ENCODE measurements around the gene ROR2. TPM values are rescaled to one million over a fixed set of nuclear protein-coding genes. Genes with fewer than 3 reads are reported as not detected.
A peak's percentile ranks its signal among the peaks of the same experiment; 100 is the strongest.

The ROR2 gene
- total and polyA plus RNA-seq, 2 donors, result 4.5 to 7.1 TPM

DNA sequence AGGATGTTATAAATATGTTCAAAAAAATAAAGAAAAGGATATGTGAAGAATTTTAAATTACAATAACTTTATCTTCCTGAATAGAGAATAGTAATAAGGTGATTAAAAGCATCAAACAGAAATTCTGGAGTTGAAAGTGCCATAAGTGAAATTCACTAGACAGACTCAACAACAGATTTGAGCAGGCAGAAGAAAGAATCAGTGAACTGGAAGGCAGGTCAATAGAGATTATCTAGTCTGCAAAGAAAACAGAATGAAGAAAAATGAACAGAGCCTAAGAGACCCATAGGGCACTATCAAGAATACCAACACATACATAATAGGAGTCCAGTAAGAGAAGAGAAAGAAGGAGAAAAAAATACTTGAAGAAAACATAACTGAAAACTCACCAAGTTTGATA, 162.1 kb downstream of the ROR2 start:
- Histone ChIP-seq H3K36me3 (ENCODE audit: control insufficient read depth in 2 of 2, insufficient read depth in 2 of 2, low read length in 1 of 2) (no peaks in the 10 kb centered on the region), H3K4me3 (ENCODE audit: low read length in 2 of 2) (no peak overlapping the region), H3K27ac (ENCODE audit: low read depth in 1 of 2, low read length in 1 of 2) (no peak overlapping the region), H3K9me3 (ENCODE audit: control insufficient read depth in 2 of 2, insufficient read depth in 1 of 2, low read length in 1 of 2) (peaks cover 0 to 15% of the 10 kb centered on the region in 2 donors), H3K27me3 (ENCODE audit: control insufficient read depth in 2 of 2, insufficient read depth in 1 of 2, low read length in 1 of 2) (peaks cover 0 to 8% of the 10 kb centered on the region in 2 donors), H3K4me1 (ENCODE audit: control insufficient read depth in 2 of 2, insufficient read depth in 2 of 2, low read length in 2 of 2) (no peaks in the 10 kb centered on the region)
- no peak for DNase-seq (ENCODE audit: low read depth in 6 of 9, low spot score in 9 of 9)

DNA sequence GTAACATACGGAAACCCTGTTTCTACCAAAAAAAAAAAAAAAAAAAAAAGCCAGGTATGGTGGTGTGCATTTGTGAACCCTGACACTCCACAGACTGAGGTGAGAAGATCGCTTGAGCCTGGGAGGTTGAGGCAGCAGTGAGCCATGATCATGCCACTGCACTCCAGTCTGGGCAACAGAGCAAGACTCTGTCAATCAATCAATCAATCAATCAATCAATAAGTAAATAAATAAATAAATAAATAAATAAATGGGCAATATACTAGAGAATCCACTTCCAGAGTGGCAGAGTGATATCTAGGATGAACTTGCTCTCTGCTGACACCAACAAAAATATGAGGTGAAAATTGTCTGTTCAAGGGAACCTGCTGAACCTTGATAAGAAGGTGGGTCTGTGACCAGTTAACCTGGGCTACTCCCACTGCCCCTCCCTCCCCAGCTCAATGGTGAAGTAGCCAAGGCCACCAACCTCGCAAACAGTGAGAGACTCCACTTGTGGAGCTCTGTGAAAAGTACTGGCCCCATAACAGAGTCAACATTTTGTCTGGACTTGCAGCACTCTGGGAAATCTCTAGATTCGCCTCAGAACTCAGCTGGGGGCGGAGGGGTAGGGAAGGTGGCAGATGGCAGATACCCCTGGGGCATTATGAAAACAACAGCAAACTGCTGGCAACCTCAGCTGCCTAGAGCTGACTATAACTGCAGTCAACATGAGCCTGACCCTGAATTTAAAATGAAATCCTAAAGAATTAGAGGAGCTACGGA, 163.7 kb downstream of the ROR2 start:
- Histone ChIP-seq H3K27ac (ENCODE audit: low read depth in 1 of 2, low read length in 1 of 2) (no peak overlapping the region), H3K9me3 (ENCODE audit: control insufficient read depth in 2 of 2, insufficient read depth in 1 of 2, low read length in 1 of 2) (peaks cover 0 to 21% of the 10 kb centered on the region in 2 donors), H3K4me1 (ENCODE audit: control insufficient read depth in 2 of 2, insufficient read depth in 2 of 2, low read length in 2 of 2) (no peaks in the 10 kb centered on the region), H3K27me3 (ENCODE audit: control insufficient read depth in 2 of 2, insufficient read depth in 1 of 2, low read length in 1 of 2) (peaks cover 0 to 11% of the 10 kb centered on the region in 2 donors), H3K4me3 (ENCODE audit: low read length in 2 of 2) (no peak overlapping the region), H3K36me3 (ENCODE audit: control insufficient read depth in 2 of 2, insufficient read depth in 2 of 2, low read length in 1 of 2) (no peaks in the 10 kb centered on the region)
- no peak for DNase-seq (ENCODE audit: low read depth in 6 of 9, low spot score in 9 of 9)
- 97% methylated on average over 6 of the region's 6 CpGs for whole genome bisulfite sequencing

DNA sequence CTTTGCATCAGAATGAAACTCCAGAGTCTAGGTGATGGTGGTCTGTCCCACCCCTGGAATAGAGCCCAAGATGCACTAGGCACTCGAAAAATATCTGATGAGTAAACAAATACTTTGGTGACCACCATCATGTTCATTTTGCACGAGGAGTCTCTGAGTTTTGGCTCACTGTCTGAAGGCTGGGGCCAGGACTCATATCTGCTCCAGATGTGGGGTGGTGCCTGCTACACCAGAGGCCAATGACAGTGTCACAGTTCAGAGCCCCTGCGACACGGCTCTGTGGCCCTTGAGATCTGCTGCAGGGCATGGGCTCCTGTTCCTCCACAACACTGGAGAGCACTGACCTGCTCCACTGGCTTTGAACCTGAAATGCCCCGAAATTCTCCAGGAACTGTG, 164.6 kb downstream of the ROR2 start:
- Histone ChIP-seq H3K4me3 (ENCODE audit: low read length in 2 of 2) (no peak overlapping the region), H3K27me3 (ENCODE audit: control insufficient read depth in 2 of 2, insufficient read depth in 1 of 2, low read length in 1 of 2) (peaks cover 0 to 13% of the 10 kb centered on the region in 2 donors), H3K4me1 (ENCODE audit: control insufficient read depth in 2 of 2, insufficient read depth in 2 of 2, low read length in 2 of 2) (no peaks in the 10 kb centered on the region), H3K27ac (ENCODE audit: low read depth in 1 of 2, low read length in 1 of 2) (no peak overlapping the region), H3K9me3 (ENCODE audit: control insufficient read depth in 2 of 2, insufficient read depth in 1 of 2, low read length in 1 of 2) (peaks cover 0 to 21% of the 10 kb centered on the region in 2 donors), H3K36me3 (ENCODE audit: control insufficient read depth in 2 of 2, insufficient read depth in 2 of 2, low read length in 1 of 2) (no peaks in the 10 kb centered on the region)
- no peak for DNase-seq (ENCODE audit: low read depth in 6 of 9, low spot score in 9 of 9)
- WGBS, result 89% methylated on average over 5 of the region's 5 CpGs

DNA sequence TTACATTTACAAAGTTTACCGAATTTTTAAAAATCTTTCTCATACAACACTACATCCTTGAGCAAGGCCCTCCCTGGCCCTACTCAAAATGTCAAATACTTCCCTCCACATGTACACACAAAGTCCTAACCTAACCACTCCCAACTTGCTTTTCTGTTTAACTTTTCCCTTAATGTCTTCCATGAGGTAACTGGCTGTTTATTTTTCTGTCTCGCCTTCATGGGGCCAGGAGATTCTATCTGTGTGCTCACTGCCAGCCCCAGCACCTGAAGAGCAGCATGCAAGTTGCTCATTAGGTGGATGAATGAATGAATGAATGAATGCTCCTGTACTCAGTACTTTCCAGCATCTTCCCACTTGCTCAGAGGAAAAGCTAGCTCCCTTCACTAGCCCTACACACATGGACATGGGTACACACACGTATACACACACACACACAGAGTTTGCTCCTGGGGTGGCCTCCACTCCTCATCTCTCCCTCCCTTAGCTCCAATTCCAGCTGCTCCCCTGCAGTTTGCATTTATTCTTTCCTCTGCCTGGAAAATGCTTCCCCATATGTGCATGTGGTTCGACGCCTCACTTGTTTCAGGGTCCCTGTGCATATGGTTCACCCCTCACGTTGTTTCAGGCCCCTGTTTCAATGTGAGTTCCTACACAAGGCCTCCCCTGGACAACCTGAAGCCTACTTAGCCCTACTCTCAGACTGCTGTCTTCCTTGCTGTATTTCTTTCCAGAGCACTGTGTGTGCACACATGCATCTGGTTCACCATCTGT, 165.2 kb downstream of the ROR2 start:
- Histone ChIP-seq H3K4me1 (ENCODE audit: control insufficient read depth in 2 of 2, insufficient read depth in 2 of 2, low read length in 2 of 2) (no peaks in the 10 kb centered on the region), H3K27ac (ENCODE audit: low read depth in 1 of 2, low read length in 1 of 2) (no peak overlapping the region), H3K4me3 (ENCODE audit: low read length in 2 of 2) (no peak overlapping the region), H3K27me3 (ENCODE audit: control insufficient read depth in 2 of 2, insufficient read depth in 1 of 2, low read length in 1 of 2) (peaks cover 0 to 13% of the 10 kb centered on the region in 2 donors), H3K9me3 (ENCODE audit: control insufficient read depth in 2 of 2, insufficient read depth in 1 of 2, low read length in 1 of 2) (peaks cover 0 to 21% of the 10 kb centered on the region in 2 donors), H3K36me3 (ENCODE audit: control insufficient read depth in 2 of 2, insufficient read depth in 2 of 2, low read length in 1 of 2) (no peaks in the 10 kb centered on the region)
- DNase-seq (ENCODE audit: low read depth in 6 of 9, low spot score in 9 of 9), result no peak
- 94% methylated on average over 6 of the region's 6 CpGs for WGBS

DNA sequence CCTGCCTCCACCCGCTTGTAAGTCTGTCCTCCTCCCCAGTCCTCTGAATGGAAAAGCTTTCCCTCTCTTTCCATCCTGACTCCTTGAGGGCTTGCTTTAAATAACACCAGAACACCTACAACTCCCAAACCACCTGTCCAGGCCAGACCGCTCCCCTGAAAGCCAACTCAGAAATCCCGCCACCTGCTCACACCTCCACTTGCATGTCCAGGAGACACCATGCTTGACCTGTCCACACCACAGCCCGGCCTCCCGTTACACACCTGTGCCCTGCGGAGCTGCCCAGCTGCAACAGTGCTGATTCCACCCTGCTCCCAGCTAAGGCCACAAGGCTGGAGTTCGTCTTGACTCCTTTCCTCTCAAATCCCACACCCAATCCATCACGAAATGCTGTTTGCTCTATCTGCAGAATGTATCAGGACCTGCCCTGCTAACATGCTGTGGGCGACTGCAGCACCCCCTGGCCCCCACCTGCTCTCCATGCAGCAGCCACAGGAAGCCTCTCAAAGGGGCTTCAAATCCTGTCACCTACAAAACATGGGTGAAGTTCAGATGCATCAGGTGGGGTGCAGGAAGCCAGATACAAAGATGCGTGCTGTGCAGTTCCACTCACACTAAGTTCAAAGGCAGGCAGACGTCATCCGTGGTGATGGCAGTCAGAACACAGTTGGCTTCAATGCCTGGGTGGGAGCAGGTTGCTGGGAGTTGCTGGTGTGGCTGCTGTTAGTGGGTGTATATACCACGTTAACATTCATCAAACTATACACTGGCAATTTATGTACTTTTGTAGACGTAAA, 166.0 kb downstream of the ROR2 start:
- 93% methylated on average over 14 of the region's 14 CpGs for WGBS
- no peak overlapping the region for H3K27ac ChIP-seq (ENCODE audit: low read depth in 1 of 2, low read length in 1 of 2)
- peak in 6 of 9 donors; percentile 21 to 75 (median 39) for DNase-seq (ENCODE audit: low read depth in 6 of 9, low spot score in 9 of 9)
- H3K27me3 ChIP-seq (ENCODE audit: control insufficient read depth in 2 of 2, insufficient read depth in 1 of 2, low read length in 1 of 2), result peaks cover 0 to 13% of the 10 kb centered on the region in 2 donors
- no peaks in the 10 kb centered on the region for H3K4me1 ChIP-seq (ENCODE audit: control insufficient read depth in 2 of 2, insufficient read depth in 2 of 2, low read length in 2 of 2)
- H3K36me3 ChIP-seq (ENCODE audit: control insufficient read depth in 2 of 2, insufficient read depth in 2 of 2, low read length in 1 of 2), result no peaks in the 10 kb centered on the region
- no peak overlapping the region for H3K4me3 ChIP-seq (ENCODE audit: low read length in 2 of 2)
- peaks cover 0 to 21% of the 10 kb centered on the region in 2 donors for H3K9me3 ChIP-seq (ENCODE audit: control insufficient read depth in 2 of 2, insufficient read depth in 1 of 2, low read length in 1 of 2)

DNA sequence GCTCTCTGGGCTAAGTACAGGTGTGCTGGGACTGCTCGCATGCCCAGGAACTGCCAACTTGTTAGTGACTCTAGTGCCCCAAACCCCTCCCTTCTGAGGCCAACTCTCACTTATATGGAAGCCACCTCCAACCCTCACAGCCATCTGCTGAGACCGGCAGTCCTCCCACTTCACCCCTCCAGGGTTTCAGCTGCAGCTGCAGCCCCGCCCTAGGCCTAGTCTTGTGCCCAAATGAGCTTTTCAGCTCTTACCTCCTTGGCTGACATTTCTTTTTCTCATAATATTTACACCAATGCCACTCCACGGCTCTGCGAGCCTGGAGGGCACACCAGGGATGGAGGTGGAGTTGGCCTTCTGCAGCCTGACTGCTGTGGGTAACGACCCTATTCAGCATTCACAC, 166.6 kb downstream of the ROR2 start:
- H3K9me3 ChIP-seq (ENCODE audit: control insufficient read depth in 2 of 2, insufficient read depth in 1 of 2, low read length in 1 of 2), result peaks cover 0 to 21% of the 10 kb centered on the region in 2 donors
- no peaks in the 10 kb centered on the region for H3K4me1 ChIP-seq (ENCODE audit: control insufficient read depth in 2 of 2, insufficient read depth in 2 of 2, low read length in 2 of 2)
- WGBS, result 96% methylated on average over 6 of the region's 6 CpGs
- H3K36me3 ChIP-seq (ENCODE audit: control insufficient read depth in 2 of 2, insufficient read depth in 2 of 2, low read length in 1 of 2), result no peaks in the 10 kb centered on the region
- no peak overlapping the region for H3K27ac ChIP-seq (ENCODE audit: low read depth in 1 of 2, low read length in 1 of 2)
- H3K27me3 ChIP-seq (ENCODE audit: control insufficient read depth in 2 of 2, insufficient read depth in 1 of 2, low read length in 1 of 2), result peaks cover 0 to 13% of the 10 kb centered on the region in 2 donors
- no peak for DNase-seq (ENCODE audit: low read depth in 6 of 9, low spot score in 9 of 9)
- no peak overlapping the region for H3K4me3 ChIP-seq (ENCODE audit: low read length in 2 of 2)

DNA sequence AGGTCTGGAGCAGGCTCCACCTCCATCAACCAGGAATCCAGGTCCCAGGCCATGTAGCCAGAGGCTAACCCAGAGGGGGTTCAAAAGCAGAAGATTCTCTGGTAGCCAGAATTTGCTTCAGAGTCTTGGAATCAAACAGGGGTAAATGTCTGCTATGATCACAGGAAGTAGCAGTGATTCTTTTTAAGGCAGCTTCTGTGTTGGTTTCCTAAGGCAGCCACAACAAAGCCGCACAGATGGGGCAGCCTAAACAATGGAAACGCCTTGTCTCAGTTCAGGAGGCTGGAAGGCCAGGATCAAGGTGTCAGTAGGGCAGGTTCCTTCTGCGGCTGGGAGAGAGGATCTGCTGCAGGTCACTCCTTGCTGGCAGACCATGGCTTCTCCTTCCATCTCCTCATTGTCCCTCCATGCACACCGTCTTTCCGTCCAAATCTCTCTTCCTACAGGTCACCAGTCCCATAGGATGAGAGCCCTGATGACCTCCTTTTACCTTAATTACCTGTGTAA, 167.3 kb downstream of the ROR2 start:
- H3K4me3 ChIP-seq (ENCODE audit: low read length in 2 of 2), result no peak overlapping the region
- peaks cover 0 to 16% of the 10 kb centered on the region in 2 donors for H3K27me3 ChIP-seq (ENCODE audit: control insufficient read depth in 2 of 2, insufficient read depth in 1 of 2, low read length in 1 of 2)
- H3K36me3 ChIP-seq (ENCODE audit: control insufficient read depth in 2 of 2, insufficient read depth in 2 of 2, low read length in 1 of 2), result no peaks in the 10 kb centered on the region
- H3K27ac ChIP-seq (ENCODE audit: low read depth in 1 of 2, low read length in 1 of 2), result no peak overlapping the region
- peak in 3 of 9 donors; percentile 12 to 54 (median 21) for DNase-seq (ENCODE audit: low read depth in 6 of 9, low spot score in 9 of 9)
- 76% methylated on average over 5 of the region's 5 CpGs for WGBS
- H3K9me3 ChIP-seq (ENCODE audit: control insufficient read depth in 2 of 2, insufficient read depth in 1 of 2, low read length in 1 of 2), result peaks cover 0 to 21% of the 10 kb centered on the region in 2 donors
- no peaks in the 10 kb centered on the region for H3K4me1 ChIP-seq (ENCODE audit: control insufficient read depth in 2 of 2, insufficient read depth in 2 of 2, low read length in 2 of 2)

DNA sequence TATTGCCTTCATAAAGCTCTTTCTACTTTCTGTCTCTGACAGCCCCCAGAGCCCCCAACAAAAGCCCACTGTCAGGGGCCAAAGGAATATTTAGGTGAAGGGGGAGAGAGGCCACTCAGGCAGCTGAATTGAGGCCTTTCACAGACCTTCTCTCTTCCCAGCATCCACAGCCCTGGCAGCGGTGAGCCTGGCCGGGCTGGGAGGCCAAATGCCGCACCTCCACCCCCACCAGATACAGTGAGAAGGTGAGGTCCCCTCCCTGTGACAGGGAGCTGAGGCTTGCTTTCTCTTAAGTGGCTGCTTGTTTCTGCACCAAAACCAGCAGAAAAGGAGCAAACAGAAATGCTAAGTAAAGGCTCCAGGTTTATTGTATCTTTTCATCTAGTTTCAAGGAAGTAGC, 168.1 kb downstream of the ROR2 start:
- H3K27me3 ChIP-seq (ENCODE audit: control insufficient read depth in 2 of 2, insufficient read depth in 1 of 2, low read length in 1 of 2), result peaks cover 0 to 16% of the 10 kb centered on the region in 2 donors
- H3K36me3 ChIP-seq (ENCODE audit: control insufficient read depth in 2 of 2, insufficient read depth in 2 of 2, low read length in 1 of 2), result no peaks in the 10 kb centered on the region
- no peaks in the 10 kb centered on the region for H3K4me1 ChIP-seq (ENCODE audit: control insufficient read depth in 2 of 2, insufficient read depth in 2 of 2, low read length in 2 of 2)
- H3K9me3 ChIP-seq (ENCODE audit: control insufficient read depth in 2 of 2, insufficient read depth in 1 of 2, low read length in 1 of 2), result peaks cover 0 to 21% of the 10 kb centered on the region in 2 donors
- WGBS, result 96% methylated on average over 3 of the region's 3 CpGs
- no peak overlapping the region for H3K27ac ChIP-seq (ENCODE audit: low read depth in 1 of 2, low read length in 1 of 2)
- no peak overlapping the region for H3K4me3 ChIP-seq (ENCODE audit: low read length in 2 of 2)
- DNase-seq (ENCODE audit: low read depth in 6 of 9, low spot score in 9 of 9), result no peak
